ENCODE measurements around the gene KLK2.

- TF ChIP-seq, protein P1, sequence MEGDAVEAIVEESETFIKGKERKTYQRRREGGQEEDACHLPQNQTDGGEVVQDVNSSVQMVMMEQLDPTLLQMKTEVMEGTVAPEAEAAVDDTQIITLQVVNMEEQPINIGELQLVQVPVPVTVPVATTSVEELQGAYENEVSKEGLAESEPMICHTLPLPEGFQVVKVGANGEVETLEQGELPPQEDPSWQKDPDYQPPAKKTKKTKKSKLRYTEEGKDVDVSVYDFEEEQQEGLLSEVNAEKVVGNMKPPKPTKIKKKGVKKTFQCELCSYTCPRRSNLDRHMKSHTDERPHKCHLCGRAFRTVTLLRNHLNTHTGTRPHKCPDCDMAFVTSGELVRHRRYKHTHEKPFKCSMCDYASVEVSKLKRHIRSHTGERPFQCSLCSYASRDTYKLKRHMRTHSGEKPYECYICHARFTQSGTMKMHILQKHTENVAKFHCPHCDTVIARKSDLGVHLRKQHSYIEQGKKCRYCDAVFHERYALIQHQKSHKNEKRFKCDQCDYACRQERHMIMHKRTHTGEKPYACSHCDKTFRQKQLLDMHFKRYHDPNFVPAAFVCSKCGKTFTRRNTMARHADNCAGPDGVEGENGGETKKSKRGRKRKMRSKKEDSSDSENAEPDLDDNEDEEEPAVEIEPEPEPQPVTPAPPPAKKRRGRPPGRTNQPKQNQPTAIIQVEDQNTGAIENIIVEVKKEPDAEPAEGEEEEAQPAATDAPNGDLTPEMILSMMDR (IDR thresholded peaks at IDR 0.05), result no peak
- TF ChIP-seq EP300 (IDR thresholded peaks at IDR 0.05; ENCODE audit: low read depth) (no peak), POLR2AphosphoS5 (IDR thresholded peaks at IDR 0.05) (no peak)
Observed at GRCh38 chr19:50844296-50844935, 28.8 kb upstream of the KLK2 start.

All from transverse colon (tissue), 4 donors.